ENCODE results near the gene DOCK4.

DOCK4 gene

DNA sequence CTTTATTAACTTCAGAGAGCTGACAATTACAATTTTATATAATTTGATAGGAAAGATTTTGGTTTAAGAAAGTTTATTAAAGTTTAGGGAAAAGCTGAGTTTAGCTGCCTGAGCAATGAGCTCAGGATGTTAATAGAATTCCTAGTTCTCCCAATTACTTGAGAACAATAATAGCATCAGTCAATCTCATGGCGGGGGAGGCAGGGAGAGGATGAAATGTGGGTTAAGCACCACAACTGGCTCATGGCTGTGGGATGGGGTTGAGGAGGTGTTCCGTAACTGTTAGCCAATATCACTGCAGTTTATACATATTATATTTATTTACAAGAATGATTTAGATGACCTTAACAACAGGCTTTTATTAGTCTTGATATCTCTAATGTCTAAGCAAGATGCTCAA lies 377.0 kb downstream of the DOCK4 start:
- DNase-seq (ENCODE audit: low read depth in 1 of 2, low spot score in 1 of 2): no peak

DNA sequence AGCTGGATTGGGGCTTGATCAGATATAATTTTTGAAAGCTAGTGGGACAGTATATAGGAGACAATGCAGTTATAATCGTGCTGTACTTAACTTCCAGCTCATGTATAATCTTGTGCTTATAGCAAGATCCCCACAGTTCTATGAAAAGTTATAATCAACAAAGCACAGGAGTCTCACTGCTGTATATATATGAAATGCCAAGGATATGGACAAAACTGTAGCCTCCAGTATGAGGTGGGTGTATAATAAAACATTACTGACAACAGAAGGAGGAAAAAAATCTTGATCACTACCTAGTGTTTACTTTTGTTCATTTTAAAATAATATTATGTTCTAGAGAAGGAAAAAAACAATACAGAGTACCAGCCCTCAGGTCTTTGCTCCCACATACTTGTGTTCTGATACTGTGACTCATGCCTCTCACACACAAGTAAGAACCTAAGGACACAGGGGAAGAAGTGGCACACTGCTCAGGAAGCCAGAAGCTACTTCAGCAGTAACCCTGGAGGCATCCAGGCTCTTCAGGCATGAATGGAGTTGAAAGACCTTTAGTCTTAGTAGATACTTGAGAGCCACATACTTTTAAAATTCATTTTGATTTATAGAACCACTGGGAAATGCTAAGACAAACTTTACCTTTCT lies 378.2 kb downstream of the DOCK4 start:
- DNase-seq (ENCODE audit: low read depth in 1 of 2, low spot score in 1 of 2): no peak

DNA sequence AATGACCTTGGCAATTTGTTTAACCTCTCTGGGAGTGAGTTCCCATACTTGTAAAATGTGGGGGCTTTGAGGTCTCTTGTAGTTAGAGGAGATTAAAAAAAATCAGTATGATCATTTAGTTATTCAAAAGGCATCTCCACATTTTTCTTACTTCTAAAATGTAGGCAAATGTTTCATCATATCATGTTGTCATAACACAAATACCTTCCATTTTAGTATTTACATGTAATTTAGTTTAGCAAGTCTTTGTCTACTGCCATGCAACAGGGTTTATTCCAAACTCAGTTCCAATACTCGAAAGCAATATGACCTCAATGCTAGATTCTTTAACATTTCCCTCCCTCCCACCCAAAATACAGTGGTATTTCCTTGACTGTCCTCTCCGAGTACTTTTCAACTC lies 381.2 kb downstream of the DOCK4 start:
- DNase-seq (ENCODE audit: low read depth in 1 of 2, low spot score in 1 of 2): no peak

DNA sequence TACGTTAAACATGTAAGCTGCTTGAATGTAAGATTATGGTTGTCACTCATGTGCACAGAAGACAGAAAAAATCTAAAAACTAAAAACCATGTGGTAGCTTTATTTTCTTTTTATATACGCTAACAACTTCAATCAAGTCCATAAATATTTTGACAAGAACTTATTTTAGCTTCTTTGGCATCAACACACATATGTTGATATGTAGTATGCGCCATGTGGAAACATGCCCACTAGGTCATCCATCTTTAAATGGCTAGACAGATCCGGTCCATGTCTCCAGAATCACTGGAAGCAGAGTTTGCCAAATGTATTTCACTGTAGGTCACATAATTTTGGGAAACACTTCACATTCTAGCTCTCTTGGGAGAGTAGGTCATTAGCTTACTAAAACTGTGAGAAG lies 382.4 kb downstream of the DOCK4 start:
- no peak for DNase-seq (ENCODE audit: low read depth in 1 of 2, low spot score in 1 of 2)

DNA sequence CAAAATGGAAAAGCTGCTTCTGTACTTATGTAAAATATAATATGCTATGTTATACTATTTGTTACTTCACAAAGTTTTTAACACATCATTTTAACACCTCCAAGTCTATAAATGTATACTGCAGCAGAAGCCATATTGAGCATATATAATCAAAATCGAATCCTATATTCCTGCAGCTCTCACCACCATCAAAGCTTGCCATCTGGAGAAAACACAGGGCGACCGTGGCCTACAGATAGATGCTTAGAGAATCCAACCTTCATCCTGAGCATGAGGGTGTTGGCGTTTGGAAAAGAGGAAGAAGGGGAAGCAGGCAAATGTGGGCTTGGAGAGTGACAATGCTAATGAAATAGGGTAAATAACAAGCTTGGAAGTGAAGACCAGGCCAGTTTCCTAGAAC lies 385.2 kb downstream of the DOCK4 start:
- no peak for DNase-seq (ENCODE audit: low read depth in 1 of 2, low spot score in 1 of 2)

DNA sequence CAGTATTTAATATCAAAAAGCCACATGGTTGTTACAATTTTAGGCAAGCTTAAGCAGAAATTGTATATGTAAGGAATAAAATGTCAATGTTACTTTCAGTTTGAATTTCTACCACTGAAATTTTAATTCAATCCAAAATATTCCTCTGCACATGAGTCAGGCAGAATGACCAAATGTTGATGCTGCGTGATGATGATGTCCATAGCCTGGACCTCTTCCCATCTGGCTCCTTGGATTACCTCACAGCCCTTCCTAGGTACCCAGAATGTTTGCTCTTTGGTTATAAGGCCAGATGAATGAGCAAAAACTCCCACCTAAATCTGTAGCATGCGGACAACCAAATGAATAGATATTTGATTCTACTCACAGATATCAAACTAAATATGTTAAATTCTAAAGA lies 385.6 kb downstream of the DOCK4 start:
- no peak for DNase-seq (ENCODE audit: low read depth in 1 of 2, low spot score in 1 of 2)

DNA sequence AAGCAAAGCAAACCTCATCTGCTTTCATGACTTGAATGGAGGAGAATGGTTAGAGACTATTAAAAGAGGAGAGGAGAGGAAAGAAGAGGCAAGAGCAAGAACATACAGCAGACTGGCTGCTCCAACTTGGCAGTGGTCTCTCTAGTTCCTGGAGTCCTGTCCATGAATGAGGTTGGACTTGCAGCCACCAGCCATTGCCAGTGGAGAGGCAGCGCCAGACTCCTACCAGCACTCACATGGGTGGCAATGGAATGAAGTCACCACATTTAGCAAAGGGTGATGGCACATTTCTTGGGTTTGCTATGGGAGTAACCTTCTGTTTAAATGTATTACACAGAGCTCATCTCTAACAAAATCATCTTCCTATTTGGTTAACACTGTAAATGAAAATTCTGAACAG lies 386.1 kb downstream of the DOCK4 start:
- no peak for DNase-seq (ENCODE audit: low read depth in 1 of 2, low spot score in 1 of 2)

DNA sequence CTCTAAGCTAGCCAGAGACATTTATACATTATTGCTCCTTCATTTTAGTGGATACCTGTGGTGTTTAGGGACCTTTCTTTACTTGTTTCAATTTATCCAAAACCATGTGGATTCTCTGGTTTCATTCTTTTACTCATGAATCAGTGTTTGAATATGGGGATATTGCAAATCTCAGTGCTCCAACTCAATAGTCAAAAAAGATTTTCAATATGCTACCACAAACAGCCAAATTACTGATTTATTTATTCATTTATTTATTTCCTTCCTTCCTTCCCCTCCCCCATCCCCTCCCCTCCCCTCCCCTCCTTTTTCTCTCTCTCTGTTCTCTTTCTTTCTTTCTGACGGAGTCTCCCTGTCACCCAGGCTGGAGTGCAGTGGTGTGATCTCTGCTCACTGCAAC lies 390.8 kb downstream of the DOCK4 start:
- no peak for DNase-seq (ENCODE audit: low read depth in 1 of 2, low spot score in 1 of 2)

DNA sequence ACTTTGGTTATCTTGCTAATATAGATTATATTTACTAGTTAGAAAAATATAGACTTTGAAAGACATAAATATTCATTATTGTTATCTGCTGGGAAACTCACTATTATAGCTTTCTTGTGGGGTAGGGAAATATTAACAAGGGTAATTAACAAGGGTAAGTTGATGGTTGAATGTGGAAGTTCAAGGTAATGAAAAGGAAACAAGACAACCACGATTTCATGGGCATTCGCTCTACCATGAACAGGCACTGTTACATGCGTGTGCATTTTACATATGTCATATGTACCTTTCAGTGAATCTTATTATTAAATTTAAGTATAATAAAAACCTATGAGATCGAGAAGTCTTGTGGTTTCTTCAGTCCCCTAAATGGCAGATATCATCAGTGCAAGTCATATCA lies 392.9 kb downstream of the DOCK4 start:
- DNase-seq (ENCODE audit: low read depth in 1 of 2, low spot score in 1 of 2): no peak

DNA sequence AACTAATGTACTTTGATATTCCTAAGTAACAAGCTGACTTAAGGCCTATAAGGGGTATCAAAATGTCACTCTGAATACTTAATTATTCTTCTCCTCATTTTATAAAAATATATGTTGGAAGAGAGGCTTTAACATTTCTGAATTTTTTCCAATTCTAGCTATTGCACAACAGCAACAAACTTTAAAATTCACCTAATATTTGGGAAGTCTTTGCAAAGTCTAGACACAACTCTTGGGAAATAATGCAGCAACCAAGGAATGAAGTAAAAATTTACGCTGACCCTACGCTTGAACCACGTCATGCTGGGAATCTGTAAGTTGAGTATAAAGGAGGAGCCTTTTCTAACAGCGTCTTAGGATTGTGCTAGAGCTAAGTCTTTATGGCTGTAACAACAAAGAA lies 400.0 kb downstream of the DOCK4 start:
- no peak for DNase-seq (ENCODE audit: low read depth in 1 of 2, low spot score in 1 of 2)

DNA sequence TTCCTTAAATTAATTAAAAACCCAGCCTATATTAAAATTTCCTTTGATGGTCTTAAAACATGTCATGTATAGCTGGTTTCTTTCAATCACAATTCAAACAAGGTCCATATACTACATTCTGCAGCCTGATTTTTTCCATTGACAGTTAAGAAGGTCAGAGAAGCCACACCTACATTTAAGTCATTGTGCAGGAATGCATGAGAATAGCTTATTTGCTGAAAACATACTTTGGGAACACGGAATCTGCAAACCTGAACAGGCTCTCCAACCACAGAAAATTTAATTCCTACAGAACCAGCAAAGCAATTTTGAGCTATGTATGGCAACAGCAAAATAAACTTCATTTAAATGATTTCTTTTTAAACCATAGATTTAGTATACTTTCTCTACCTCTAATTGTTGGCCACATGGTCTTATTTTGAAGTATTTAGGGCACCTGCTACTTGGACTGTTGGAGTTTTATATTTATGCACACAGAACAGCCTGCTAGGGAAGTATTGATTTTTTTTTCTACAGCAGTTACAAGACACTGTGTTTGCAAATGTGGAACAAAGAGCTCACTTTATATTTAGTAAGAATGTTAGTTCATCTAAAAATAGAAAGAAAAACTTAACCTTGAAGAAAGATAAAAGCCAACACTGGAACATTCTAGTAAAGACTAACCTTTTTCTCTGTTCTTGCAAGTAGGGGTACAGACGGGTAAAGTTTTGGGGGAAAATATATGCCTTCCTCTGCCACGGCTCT lies 403.0 kb downstream of the DOCK4 start:
- DNase-seq (ENCODE audit: low read depth in 1 of 2, low spot score in 1 of 2): no peak

DNA sequence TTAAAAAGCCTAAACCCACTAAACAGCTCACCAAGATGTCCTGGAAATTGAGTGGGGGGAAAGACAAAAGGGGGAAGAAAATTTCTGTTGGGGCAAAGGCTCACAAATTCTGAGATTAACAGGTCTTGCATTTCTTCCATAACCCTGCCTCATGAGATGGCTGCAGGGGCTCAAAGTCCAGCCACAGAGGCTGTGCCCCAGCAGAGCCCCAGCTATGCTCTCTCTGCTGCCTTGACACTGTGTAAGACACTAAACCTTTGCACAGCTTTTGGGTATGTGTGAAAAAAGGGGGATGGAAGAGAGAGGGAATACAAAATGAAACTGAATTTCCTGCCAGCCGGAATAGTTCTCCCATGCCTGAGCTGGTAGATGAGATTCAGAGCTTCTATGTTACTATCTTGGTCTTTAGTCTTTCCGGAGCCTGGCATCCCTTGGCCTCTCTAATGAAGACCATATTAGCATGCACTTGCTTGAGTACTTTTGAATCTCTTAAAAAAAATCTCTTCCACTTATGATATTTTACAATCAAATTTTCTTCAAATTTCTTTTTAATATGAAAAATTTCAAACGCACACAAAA lies 403.9 kb downstream of the DOCK4 start:
- no peak for DNase-seq (ENCODE audit: low read depth in 1 of 2, low spot score in 1 of 2)

DNA sequence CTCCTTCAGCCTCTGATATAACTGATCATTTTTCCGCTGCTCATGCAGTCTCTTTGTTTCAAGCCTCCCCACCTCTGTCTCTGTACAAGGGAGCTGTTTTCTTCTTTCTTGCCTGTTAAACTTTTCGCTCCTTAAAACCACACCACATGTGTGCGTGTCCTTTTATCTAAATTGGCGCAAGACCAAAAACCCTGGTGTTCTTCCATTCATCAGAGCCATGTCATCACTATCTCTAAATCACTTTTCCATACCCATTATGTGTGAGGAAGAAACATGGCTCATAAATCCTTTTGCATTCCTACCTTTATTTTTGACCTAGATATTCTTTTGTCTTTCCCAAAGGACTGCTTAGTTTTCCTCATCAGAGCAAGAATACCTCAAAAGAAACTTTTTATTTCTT lies 404.9 kb downstream of the DOCK4 start:
- no peak for DNase-seq (ENCODE audit: low read depth in 1 of 2, low spot score in 1 of 2)

DNA sequence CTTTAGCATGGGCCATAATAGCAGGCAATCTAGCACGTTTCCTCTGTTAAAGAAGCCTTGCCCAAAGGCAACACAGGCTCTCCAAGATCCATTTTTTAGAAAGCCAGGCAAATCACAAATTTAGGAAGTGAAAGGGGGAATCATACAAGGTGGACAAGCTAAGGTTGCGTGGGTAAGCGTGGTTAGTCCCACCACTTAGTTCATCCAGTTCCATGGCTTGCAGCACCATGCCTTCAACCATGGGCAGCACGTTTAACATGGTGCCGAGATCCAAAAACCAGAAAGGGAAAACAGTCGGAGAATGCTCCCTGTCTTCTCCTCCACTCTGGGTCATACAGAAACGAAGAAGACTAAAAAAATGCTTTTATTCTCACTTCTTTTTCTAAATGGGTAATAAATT lies 409.5 kb downstream of the DOCK4 start:
- no peak for DNase-seq (ENCODE audit: low read depth in 1 of 2, low spot score in 1 of 2)

DNA sequence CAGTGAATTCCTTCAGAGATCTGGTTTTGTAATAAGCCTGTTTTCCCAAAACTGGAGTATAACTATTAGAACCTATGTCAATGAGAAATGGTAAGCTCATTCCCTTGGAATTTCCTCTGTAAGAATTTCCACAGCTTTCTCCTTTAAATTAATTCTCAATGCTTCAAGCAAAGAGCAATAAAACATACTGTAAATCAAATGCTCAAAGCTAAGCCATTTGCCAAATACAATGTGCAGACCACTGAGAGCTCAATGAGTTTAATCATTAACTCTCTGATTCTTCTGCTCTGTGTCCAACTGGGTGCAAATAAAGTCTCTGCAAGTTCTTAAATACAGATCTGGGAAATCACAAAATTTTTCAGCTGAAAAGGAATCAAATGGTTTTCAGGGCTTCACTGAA lies 416.3 kb downstream of the DOCK4 start:
- DNase-seq (ENCODE audit: low read depth in 1 of 2, low spot score in 1 of 2): no peak

DNA sequence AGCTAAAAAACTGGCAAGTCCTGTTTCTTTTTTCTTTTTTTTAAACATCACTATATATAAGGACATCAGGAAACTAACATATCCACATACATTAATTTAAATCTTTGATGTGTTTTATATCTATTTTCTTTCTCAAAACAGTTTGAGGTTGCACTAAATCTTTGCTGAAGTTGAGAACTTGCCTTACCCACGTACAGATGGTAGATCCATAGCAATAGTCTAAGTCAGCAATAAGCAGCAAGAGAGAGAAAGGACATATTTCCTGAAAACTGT lies 417.2 kb downstream of the DOCK4 start:
- no peak for DNase-seq (ENCODE audit: low read depth in 1 of 2, low spot score in 1 of 2)

DNA sequence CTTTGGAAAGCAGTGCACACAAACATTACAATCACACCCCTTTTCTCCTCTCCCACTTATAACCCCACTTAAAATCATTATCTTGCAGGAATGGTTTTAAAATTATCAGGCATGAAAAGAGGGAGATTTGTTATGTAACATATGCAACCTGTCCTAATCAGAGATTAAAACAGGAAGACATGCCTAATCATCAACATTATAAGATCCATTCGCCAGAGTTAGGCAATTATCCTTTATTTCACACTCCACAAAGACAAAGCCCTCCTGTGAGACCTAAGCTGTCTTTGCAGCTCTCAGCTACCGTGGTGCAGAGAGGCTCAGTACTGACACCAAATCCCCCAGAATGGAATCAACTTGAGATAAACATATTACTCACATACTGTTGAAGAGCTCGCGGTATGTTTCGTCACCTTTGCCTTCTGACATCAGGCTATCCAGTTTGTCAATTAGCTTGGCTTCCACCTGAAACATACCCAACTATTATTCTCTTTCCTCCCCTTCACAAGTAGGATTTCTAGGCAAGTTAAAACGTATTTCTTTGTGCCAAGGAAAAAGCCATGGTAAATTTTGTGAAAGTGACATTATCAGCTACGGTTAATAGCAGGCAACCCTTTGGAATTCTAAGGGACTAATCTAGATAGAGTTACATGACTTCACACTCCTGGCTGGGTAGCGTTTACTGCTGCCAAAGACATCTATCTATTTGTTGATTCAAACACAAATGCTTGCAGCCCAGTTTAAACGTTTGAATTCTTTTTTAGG lies 417.7 kb downstream of the DOCK4 start:
- no peak for DNase-seq (ENCODE audit: low read depth in 1 of 2, low spot score in 1 of 2)

DNA sequence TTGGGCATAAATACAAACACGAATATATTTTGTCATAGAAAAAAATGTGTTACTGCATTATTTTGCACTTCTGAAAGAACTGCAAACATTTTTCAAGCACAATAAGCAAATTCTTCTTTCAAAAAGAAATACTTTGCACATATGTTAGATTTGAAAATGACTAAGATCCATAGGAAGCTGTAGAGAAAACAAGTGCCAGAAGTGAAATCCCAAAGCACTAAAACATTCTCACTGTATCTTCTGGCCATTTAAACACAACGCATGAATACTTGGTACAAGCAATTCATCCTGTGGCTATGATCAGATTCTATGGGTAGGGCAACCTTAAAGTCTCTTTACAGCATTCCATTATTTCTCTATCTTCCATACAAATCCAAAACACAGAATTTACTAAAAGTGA lies 418.5 kb downstream of the DOCK4 start:
- no peak for DNase-seq (ENCODE audit: low read depth in 1 of 2, low spot score in 1 of 2)

DNA sequence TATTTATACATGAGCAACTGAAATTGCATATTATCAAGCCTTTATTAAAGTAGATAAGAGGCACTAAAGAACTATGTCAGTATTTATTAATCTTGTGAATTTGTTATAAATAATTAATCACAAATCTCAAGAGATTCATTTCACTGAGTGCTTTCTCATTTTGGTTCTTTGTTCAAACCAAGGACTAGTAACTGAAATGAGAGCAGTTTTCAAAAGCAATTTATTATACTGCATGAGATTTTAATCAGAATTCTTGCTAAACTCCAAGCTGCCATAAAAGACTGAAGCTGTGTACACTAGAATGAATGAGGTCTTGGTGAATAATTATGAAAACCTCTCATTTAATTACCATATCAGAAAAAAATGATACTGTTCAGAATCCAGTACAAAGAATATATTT lies 419.1 kb downstream of the DOCK4 start:
- DNase-seq (ENCODE audit: low read depth in 1 of 2, low spot score in 1 of 2): no peak

DNA sequence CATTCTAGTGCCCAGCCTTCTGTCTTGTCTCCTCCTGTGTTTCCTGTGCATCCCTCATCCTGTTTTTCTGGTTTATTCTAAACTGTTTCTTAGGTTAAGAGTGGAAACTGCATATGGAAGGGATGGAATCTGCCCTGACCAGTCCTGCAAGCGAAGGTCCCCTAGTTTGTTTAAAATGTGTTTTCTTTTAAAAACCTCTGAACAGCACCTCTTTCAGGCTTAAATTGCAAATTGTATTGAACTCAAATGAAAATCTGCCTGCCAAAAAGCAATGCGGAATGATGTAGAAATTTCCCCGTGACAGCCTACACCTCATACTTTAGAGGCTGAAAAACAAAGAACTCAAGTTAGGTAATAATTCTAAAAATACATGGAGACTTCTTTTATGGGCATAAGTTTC lies 421.1 kb downstream of the DOCK4 start:
- no peak for DNase-seq (ENCODE audit: low read depth in 1 of 2, low spot score in 1 of 2)

DNA sequence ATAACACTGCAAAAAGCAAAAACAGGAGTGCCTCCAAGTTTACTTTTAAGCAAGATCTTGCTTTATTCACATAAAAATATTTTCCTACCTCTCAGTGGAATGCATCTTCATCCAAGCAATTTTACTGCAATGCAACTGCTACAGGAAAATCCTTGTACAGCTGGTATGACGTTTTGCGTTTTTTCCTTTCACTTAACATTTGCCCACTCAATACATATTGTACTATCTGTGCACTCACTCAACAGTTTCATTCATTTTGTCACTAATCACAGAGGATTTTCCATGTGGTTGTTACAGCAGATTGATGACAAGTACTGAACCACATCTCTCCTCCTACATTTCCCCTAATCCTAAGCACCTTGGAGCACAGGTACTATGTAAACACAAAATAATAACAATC lies 421.9 kb downstream of the DOCK4 start:
- DNase-seq (ENCODE audit: low read depth in 1 of 2, low spot score in 1 of 2): no peak

DNA sequence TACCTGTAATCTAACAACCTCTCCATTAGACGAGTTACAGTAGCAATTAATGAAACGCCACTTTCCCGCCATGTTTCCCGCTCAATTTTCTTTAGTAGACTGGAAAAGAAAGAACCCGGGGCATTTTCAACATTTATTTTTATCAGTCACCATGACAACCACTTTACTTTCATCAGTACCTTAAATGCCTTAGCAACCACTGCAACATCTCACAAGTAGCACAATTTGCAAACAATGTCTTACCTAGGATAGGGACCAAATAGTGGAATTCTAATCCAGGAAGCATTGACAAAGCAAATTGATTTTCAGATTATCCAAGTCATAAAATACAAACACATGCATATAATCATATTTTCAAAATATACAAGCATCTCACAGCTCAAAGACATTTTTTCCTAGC lies 422.3 kb downstream of the DOCK4 start:
- no peak for DNase-seq (ENCODE audit: low read depth in 1 of 2, low spot score in 1 of 2)
